ENCODE results near the gene LBX1.

The LBX1 gene

GRCh38 chr10:101219946-101220451, 9.3 kb downstream of the LBX1 start:
- peak; percentile 33 for FAIRE-seq
- no peak for DNase-seq (ENCODE audit: insufficient read length, low spot score)
- TF ChIP-seq TAF1 (IDR thresholded peaks at IDR 0.05; ENCODE audit: low read depth, low read length) (no peak), POU2F2 (IDR thresholded peaks at IDR 0.05; ENCODE audit: low read depth, low read length) (no peak), POLR2AphosphoS5 (IDR thresholded peaks at IDR 0.05; ENCODE audit: low read depth, low read length) (no peak), POLR2A (IDR thresholded peaks at IDR 0.05; ENCODE audit: low read depth, low read length) (no peak), SPI1 (IDR thresholded peaks at IDR 0.05; ENCODE audit: low read depth, low read length) (no peak), PAX5 (IDR thresholded peaks at IDR 0.05; ENCODE audit: insufficient read depth, low read length, severe bottlenecking) (no peak)

- TF ChIP-seq POLR2AphosphoS5 (IDR thresholded peaks at IDR 0.05; ENCODE audit: low read depth, low read length) (no peak), POLR2A (IDR thresholded peaks at IDR 0.05; ENCODE audit: low read depth, low read length) (no peak), SPI1 (IDR thresholded peaks at IDR 0.05; ENCODE audit: low read depth, low read length) (no peak), TAF1 (IDR thresholded peaks at IDR 0.05; ENCODE audit: low read depth, low read length) (no peak), POU2F2 (IDR thresholded peaks at IDR 0.05; ENCODE audit: low read depth, low read length) (no peak), PAX5 (IDR thresholded peaks at IDR 0.05; ENCODE audit: insufficient read depth, low read length, severe bottlenecking) (no peak)
- DNase-seq (ENCODE audit: insufficient read length, low spot score) (no peak), FAIRE-seq (no peak)
These were observed 9.9 kb downstream of the LBX1 start for GRCh38 chr10:101219139-101219945.

GRCh38 chr10:101218351-101219138, 10.7 kb downstream of the LBX1 start:
- no peak for FAIRE-seq
- no peak for TF ChIP-seq SPI1 (IDR thresholded peaks at IDR 0.05; ENCODE audit: low read depth, low read length)
- no peak for TF ChIP-seq POLR2A (IDR thresholded peaks at IDR 0.05; ENCODE audit: low read depth, low read length)
- TF ChIP-seq TAF1 (IDR thresholded peaks at IDR 0.05; ENCODE audit: low read depth, low read length), result no peak
- TF ChIP-seq POLR2AphosphoS5 (IDR thresholded peaks at IDR 0.05; ENCODE audit: low read depth, low read length), result no peak
- TF ChIP-seq PAX5 (IDR thresholded peaks at IDR 0.05; ENCODE audit: insufficient read depth, low read length, severe bottlenecking), result no peak
- no peak for TF ChIP-seq POU2F2 (IDR thresholded peaks at IDR 0.05; ENCODE audit: low read depth, low read length)
- DNase-seq (ENCODE audit: insufficient read length, low spot score), result no peak

- TF ChIP-seq SPI1 (IDR thresholded peaks at IDR 0.05; ENCODE audit: low read depth, low read length), result no peak
- TF ChIP-seq TAF1 (IDR thresholded peaks at IDR 0.05; ENCODE audit: low read depth, low read length), result no peak
- no peak for TF ChIP-seq POLR2A (IDR thresholded peaks at IDR 0.05; ENCODE audit: low read depth, low read length)
- no peak for TF ChIP-seq POU2F2 (IDR thresholded peaks at IDR 0.05; ENCODE audit: low read depth, low read length)
- no peak for TF ChIP-seq POLR2AphosphoS5 (IDR thresholded peaks at IDR 0.05; ENCODE audit: low read depth, low read length)
- TF ChIP-seq PAX5 (IDR thresholded peaks at IDR 0.05; ENCODE audit: insufficient read depth, low read length, severe bottlenecking), result no peak
These were observed 11.6 kb downstream of the LBX1 start for GRCh38 chr10:101217450-101218281.

GRCh38 chr10:101217044-101217425, 12.2 kb downstream of the LBX1 start:
- DNase-seq (ENCODE audit: insufficient read length, low spot score) (no peak), FAIRE-seq (no peak)
- TF ChIP-seq POLR2AphosphoS5 (IDR thresholded peaks at IDR 0.05; ENCODE audit: low read depth, low read length), result no peak
- no peak for TF ChIP-seq SPI1 (IDR thresholded peaks at IDR 0.05; ENCODE audit: low read depth, low read length)
- no peak for TF ChIP-seq TAF1 (IDR thresholded peaks at IDR 0.05; ENCODE audit: low read depth, low read length)
- TF ChIP-seq POU2F2 (IDR thresholded peaks at IDR 0.05; ENCODE audit: low read depth, low read length), result no peak
- no peak for TF ChIP-seq PAX5 (IDR thresholded peaks at IDR 0.05; ENCODE audit: insufficient read depth, low read length, severe bottlenecking)
- no peak for TF ChIP-seq POLR2A (IDR thresholded peaks at IDR 0.05; ENCODE audit: low read depth, low read length)

More at GRCh38 chr10:101217450-101218281, 11.6 kb downstream of the LBX1 start:
- FAIRE-seq (no peak), DNase-seq (ENCODE audit: insufficient read length, low spot score) (no peak)

GRCh38 chr10:101216207-101217043, 12.8 kb downstream of the LBX1 start:
- no peak for TF ChIP-seq POLR2AphosphoS5 (IDR thresholded peaks at IDR 0.05; ENCODE audit: low read depth, low read length)
- TF ChIP-seq SPI1 (IDR thresholded peaks at IDR 0.05; ENCODE audit: low read depth, low read length), result no peak
- TF ChIP-seq POLR2A (IDR thresholded peaks at IDR 0.05; ENCODE audit: low read depth, low read length), result no peak
- no peak for TF ChIP-seq PAX5 (IDR thresholded peaks at IDR 0.05; ENCODE audit: insufficient read depth, low read length, severe bottlenecking)
- TF ChIP-seq POU2F2 (IDR thresholded peaks at IDR 0.05; ENCODE audit: low read depth, low read length), result no peak
- no peak for TF ChIP-seq TAF1 (IDR thresholded peaks at IDR 0.05; ENCODE audit: low read depth, low read length)
- FAIRE-seq (no peak), DNase-seq (ENCODE audit: insufficient read length, low spot score) (no peak)

- DNase-seq (ENCODE audit: insufficient read length, low spot score) (no peak), FAIRE-seq (no peak)
- TF ChIP-seq POLR2A (IDR thresholded peaks at IDR 0.05; ENCODE audit: low read depth, low read length) (no peak), POLR2AphosphoS5 (IDR thresholded peaks at IDR 0.05; ENCODE audit: low read depth, low read length) (no peak), SPI1 (IDR thresholded peaks at IDR 0.05; ENCODE audit: low read depth, low read length) (no peak), POU2F2 (IDR thresholded peaks at IDR 0.05; ENCODE audit: low read depth, low read length) (no peak), TAF1 (IDR thresholded peaks at IDR 0.05; ENCODE audit: low read depth, low read length) (no peak), PAX5 (IDR thresholded peaks at IDR 0.05; ENCODE audit: insufficient read depth, low read length, severe bottlenecking) (no peak)
These were observed 13.7 kb downstream of the LBX1 start for GRCh38 chr10:101215397-101216206.

Data from GM12891 (cell line).